Stimulated activated CD4-positive, alpha-beta T cell treated with anti-CD3 and anti-CD28 coated beads, Interleukin-1b, Interleukin-23, amount 100 ng/mL, for 1 hour (primary cell): Measurements from ENCODE around the gene ADGRD1.

Source experiments
- DNase-seq, 2 donors: peaks; one replicate each; pipeline ENCODE4 v3.0.0-alpha.2; 2020; ENCODE audit warnings: low read depth in 2 of 2

Gene ADGRD1

DNA sequence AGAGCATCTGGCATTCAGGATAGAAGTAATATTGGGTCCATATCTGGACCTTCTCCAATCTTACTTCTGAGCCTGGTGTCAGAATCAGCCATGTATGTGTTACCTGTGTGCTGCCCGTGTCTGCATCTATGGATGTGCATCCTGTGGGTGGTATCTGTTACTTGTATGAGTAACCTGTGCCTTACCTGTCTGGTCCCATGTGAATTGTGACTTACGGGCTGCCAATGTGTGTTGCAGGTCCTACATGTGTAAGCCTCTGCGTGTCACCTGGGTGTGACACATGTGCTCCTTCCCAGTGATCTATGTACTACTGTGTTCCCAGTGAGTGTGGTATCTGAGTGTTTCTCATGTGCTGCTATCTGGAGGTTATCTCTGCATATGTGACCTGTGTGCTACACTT is 208.4 kb downstream of the ADGRD1 start:
- DNase-seq: no peak

DNA sequence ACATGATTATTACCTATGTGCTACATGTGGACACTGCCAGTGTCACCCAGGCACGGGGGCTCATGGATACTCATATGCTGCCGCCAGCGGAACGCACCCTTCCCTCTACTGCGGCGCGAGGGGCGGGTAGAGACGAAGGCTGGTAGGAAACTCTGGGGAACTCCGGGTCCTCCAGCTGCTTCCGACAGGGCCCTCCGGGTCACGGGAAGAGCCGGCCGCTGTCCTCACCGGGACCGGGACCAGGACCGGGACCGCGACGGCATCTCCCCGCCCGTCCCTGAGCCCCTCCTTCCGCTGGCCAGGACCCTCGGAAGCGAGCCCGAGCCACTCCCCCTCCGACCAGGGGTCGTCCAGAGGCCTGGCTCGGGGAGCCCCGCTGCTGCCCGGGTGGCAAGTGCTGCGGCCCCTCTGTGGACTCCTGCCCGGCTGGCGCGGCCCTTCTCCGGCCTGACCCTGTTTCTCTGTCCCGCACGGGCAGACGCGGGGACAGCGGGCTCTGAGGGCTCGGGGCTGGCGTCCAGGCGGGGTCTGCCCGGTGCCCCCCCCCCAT is 209.6 kb downstream of the ADGRD1 start:
- DNase-seq: no peak

DNA sequence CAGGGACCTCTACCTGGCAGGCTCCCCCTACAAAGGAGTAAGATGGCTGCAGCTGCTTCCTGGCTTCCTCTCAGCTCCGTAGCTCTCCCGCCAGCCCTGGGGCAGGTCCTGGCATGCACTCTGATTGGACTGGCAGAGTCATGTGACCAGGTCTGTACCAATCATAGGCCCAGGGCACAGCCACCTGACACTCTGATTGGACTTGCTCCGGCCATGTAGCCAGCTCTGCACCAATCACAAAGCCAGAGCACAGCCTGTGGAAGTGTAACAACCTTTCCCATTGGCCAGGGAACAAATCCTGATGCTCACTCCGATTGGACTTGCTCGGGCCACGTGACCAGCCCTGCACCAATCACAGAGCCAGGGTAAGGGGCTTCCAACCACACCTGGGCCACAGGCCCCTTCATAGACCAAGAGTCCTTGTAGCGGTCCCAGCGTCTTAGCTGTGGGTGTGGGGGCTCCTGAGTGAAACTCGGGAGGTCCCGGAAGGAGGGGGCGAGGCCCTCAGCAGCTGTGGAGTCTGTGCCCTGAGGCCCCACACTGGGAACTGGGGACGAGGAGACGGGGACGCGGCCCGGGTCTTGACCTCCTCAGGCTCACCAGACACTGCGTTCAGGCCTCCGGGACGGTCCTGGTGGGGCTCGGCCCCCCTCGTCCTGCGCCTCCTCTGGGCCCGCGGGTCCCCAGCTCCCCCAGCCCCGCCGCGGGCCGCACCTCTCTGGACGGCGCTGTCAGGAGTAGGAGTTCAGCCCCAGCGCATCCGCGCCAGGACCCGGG is 210.6 kb downstream of the ADGRD1 start:
- DNase-seq: no peak

DNA sequence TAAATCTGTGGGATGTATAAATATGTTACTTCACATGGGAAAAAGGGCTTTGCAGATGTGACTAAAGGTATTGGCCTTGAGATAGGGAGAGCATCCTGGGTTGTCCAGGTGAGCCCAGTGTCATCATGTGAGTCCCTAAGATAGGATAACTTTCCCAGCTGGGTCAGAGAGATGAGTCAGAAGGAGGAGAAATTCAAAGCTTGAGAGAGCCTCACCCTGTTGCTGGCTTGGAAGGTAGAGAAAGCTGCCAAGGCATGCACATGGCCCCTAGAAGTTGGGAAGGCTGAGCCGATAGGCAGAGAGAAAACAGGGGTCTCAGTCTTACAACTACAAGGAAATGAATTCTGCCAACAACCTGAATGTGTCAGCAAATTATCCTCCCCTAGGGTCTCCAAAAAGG is 213.0 kb downstream of the ADGRD1 start:
- DNase-seq: no peak

DNA sequence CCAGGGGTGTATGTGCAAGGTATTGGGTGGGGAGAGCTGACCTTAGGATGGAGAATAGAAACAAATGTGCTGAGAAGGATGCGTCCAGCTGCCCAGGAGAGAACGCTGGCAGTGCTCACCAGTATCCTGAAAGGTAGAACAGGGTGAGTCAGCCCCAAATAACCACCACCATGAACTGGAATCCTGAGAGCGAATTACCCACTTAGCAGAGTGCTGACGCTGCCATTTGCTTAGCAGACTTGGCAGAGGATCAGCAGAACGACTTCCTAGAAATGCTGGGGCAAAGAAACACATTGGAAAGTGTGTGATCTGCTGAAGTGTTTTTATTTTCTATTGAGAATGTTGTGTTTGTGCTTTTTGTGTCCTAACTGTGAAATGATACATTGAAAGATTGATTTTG is 213.6 kb downstream of the ADGRD1 start:
- DNase-seq: no peak

DNA sequence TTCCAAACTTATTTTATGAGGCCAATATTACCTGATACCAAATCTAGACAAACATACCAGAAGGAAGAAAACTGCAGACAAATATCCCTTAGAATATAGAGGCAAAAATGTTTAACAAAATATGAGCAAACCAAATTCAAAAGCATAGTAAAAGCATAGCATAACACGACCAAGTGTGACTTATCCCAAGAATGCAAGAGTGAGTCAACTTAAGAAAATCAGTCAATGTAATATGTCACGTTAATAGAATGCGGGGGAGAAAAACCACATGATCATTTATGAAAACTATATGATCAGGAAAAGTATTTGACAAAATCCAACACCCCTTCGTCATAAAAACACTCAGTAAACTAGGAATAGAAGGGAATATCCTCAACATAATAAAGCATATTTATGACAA is 217.3 kb downstream of the ADGRD1 start:
- no peak for DNase-seq

DNA sequence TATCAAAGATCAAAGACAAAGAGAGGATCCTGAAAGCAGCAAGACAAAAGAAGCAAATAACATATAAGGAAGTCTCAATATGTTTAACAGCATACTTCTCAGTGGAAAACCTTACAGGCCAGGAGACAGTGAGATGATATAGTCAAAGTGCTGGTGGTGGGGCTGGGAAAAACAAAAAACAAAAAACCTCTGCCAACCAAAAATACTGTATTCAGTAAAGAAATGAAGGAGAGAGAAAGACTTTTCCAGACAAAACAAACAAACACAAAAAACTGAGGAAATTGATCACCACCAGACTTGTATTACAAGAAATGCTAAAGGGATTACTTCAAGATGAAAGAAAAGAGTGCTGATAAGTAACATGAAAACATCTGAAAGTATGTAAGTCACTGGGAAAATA is 221.2 kb downstream of the ADGRD1 start:
- DNase-seq: no peak

DNA sequence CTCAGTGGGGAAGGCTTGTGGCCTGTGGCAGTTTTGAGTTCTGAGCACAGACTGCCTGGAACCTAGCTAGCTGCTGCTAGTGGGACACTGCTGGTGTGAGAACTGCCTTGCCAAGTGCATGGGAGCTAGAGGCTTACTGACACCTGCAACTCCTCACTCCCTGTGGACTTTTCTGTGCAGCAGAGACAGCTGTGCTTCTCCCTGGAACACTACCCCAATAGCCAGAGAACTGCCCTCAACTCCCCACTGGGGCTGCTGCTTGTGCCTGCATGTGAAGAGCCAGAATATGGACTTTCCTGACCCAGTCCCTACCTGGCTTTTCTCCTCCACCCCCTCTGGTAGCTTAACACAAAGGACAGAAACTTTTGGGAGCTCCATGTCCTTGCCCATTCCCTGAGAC is 222.6 kb downstream of the ADGRD1 start:
- no peak for DNase-seq

DNA sequence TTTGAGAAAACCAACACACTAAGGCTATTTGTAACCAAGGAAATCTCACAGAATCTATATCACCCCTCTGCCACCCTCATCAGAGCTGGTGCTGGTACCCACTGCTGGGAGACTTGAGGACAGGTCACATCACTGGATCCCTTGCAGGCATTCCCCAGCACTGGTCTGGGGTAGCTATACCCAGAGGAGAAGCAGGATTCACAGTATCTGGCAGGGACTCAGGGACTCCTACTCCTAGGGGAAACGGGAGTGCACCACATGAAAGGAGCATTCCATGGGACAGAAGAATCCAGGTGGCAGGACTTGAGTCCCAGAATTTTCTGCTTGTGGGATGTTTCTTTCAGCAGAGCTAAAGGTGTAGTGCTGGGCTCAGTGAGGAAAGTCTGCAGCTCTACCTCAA is 223.2 kb downstream of the ADGRD1 start:
- no peak for DNase-seq

DNA sequence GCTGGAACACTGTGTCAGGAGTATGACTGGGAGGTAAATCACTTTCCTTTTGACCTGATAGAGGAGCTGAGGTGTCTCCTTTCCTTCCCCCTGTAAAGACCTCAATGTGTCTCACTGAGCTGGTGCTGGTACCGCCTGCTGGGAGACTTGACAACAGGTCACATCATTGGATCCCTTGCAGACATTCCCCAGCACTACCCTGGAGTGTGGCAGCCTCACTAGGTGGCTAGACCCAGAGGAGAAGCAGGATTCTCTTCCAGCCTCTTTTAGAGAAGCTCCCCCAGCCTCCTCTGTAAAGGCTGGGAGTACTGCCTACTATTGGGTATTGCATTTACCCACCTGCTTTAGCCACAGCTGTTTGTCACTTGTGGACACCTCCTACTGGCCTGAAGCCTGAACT is 223.9 kb downstream of the ADGRD1 start:
- no peak for DNase-seq

DNA sequence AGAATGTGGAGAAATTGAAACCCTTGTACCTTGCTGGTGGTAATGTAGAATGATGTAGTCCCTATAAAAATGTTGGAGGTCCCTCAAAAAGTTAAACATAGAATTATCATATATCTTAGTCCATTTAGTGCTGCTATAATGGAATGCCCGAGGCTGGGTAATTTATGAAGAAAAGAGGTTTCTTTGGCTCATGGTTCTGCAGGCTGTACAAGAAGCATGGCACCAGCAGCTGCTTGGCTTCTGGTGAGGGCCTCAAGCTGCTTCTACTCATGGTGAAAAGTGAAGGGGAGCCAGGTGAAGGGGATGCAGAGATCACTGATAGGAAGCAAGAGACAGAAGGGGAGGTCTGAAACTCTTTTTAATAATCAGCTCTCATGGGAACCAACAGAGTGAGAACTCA is 233.9 kb downstream of the ADGRD1 start:
- no peak for DNase-seq

DNA sequence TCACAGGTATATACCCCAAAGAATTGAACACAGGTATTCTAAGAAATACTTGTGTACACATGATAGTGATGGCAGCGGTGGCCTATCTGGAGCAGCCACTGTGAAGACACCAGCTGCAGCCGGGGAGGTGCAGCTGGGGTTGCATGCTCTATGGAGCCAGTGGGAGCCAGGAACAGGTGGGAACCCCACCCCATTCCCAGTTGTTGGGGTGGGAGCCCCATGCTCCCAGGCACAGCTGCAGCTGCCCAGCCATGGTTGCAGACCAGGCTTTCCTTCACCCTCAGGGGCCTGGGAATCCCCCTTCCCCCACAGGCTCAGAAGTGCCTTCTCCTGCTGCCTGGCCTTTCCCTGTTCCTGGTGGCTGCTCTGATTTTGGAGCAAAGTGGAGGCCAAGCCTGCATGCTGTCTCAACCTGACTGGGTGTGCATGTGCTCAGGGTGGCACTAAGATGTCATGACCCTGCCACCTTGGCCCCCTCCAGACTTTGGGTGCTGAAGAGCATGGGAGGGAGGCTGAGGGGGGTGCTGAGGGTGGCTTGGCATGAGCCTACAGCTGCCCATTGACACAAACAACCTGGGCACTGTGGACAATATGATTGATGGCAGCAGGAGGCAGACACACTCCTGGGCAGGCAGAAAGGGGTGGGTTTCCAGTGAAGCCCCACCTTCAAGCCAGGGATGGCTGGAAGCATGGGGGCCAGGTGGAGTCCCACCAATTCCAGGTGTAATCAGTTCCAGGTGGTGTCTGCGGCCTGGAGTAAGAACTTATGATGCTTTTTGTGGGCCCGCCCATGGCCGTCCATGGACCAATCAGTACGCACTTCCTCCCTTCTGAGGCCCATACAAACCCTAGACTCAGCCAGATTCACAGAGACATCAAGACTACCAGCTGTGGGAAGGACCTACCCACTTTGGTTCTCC is 234.7 kb downstream of the ADGRD1 start:
- no peak for DNase-seq

DNA sequence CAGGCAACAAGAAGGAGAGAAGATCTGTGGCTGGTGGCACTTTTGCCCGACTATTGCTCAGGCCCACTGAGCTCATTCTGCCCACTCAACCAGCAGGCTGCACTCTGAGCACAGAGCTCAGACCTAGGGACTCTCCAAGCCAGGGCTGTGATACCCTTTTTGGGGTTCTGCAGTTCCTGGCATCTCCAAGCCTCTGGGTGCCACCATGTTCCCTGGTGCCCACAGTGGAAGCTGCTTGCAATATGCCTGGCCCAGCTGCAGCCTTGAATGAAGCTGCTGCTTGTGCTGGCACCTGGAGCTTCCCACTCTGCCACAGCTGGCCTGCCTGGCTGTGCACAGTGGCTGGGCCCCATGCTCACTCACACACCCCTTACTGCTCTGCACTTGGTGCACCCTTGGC is 236.1 kb downstream of the ADGRD1 start:
- DNase-seq: no peak

DNA sequence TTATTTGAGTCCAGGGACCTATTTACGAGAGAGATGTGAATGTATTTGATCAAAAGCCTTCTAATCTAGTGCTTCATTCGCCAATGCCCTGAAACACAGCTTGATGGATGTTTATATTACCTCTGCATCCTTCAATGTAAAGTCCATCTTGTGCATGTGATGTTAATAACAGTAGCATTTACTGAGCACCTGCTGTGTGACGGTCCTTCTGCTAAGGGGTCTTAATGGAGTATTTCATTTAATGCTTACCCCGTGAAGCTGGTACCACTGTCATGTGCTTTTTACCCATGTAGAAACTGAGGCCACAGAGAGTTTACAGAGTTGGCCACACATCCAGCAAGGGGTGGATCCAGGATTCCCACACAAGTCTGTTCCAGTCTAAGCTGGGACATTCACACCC is 237.3 kb downstream of the ADGRD1 start:
- no peak for DNase-seq
